Neural cell (in vitro differentiated cells): ENCODE results near the gene MAP2.

Source experiments
- EP300 ChIP-seq: fragments of 450-650 bp; conservative IDR thresholded peaks from 2 replicates; pipeline ENCODE4 v1.6.1; 2014; ENCODE audit warnings: antibody characterized with exemption, mild to moderate bottlenecking, moderate library complexity; ENCODE audit not compliant: poor library complexity, severe bottlenecking
- EZH2 ChIP-seq: fragments of 200-600, 300-800 bp; shearing (Covaris generic), sonication (generic); IDR thresholded peaks from 2 replicates; pipeline ENCODE4 v1.6.1; 2014; ENCODE audit warnings: antibody characterized with exemption, low read length, borderline replicate concordance, mild to moderate bottlenecking; ENCODE audit not compliant: insufficient read depth, poor library complexity, severe bottlenecking
- MXI1 ChIP-seq: fragments of 450-650 bp; conservative IDR thresholded peaks from 2 replicates; pipeline ENCODE4 v1.6.1; 2014; ENCODE audit warnings: antibody characterized with exemption, mild to moderate bottlenecking; ENCODE audit not compliant: poor library complexity, severe bottlenecking
- POLR2AphosphoS5 ChIP-seq: IDR thresholded peaks from 2 replicates; pipeline ENCODE4 v1.6.1; 2012
- RAD21 ChIP-seq: fragments of 450-650 bp; conservative IDR thresholded peaks from 2 replicates; pipeline ENCODE4 v1.6.1; 2014; ENCODE audit warnings: antibody characterized with exemption, mild to moderate bottlenecking, moderate library complexity
- SMC3 ChIP-seq: fragments of 450-650 bp; conservative IDR thresholded peaks from 2 replicates; pipeline ENCODE4 v1.6.1; 2014; ENCODE audit warnings: antibody characterized with exemption, mild to moderate bottlenecking, moderate library complexity; ENCODE audit not compliant: poor library complexity
- TF ChIP-seq, protein P1 (sequence below): fragments of 450-650 bp; IDR thresholded peaks from 2 replicates; pipeline ENCODE4 v1.5.1; 2014; ENCODE audit warnings: antibody characterized with exemption, mild to moderate bottlenecking, moderate library complexity; ENCODE audit not compliant: poor library complexity, severe bottlenecking
- TF ChIP-seq, protein P2 (sequence below): IDR thresholded peaks from 2 replicates; pipeline ENCODE4 v1.6.1; 2012; ENCODE audit warnings: borderline replicate concordance

DNA sequence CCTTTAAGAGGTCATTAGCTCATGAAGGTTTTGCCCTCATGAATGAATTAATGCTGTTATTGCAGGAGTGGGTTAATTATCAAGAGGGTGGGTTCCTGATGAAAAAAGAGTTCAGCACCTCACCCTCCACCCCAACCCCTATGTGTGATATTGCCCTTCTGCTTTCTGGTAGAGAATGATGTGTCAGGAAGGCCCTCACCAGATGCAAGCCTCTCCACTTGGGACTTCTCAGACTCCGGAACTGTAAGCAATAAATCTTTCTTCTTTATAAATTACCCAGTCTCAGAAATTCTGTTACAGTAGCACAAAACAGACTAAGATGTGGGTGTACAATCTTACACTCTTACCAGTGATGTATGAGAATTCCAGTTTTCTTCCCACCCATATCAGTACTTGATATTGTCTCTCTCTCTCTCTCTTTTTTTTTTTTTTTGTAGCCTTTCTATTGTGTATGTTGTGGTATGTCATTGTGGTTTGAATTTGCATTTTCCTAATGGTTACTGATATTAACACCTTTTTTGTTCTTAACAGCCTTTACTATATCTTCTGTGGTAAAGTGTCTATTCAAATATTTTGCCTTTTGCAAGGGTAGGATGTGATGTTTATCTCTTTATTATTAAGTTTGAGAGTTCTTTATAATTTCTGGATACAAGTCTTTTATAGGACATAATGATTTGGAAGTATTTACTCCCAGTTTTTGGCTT lies 10.4 kb upstream of the MAP2 start:
- TF ChIP-seq RAD21 (no peak), EP300 (no peak), POLR2AphosphoS5 (no peak), MXI1 (no peak), EZH2 (no peak), SMC3 (no peak)
- TF ChIP-seq, protein P1, sequence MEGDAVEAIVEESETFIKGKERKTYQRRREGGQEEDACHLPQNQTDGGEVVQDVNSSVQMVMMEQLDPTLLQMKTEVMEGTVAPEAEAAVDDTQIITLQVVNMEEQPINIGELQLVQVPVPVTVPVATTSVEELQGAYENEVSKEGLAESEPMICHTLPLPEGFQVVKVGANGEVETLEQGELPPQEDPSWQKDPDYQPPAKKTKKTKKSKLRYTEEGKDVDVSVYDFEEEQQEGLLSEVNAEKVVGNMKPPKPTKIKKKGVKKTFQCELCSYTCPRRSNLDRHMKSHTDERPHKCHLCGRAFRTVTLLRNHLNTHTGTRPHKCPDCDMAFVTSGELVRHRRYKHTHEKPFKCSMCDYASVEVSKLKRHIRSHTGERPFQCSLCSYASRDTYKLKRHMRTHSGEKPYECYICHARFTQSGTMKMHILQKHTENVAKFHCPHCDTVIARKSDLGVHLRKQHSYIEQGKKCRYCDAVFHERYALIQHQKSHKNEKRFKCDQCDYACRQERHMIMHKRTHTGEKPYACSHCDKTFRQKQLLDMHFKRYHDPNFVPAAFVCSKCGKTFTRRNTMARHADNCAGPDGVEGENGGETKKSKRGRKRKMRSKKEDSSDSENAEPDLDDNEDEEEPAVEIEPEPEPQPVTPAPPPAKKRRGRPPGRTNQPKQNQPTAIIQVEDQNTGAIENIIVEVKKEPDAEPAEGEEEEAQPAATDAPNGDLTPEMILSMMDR = no peak
- TF ChIP-seq, protein P2, sequence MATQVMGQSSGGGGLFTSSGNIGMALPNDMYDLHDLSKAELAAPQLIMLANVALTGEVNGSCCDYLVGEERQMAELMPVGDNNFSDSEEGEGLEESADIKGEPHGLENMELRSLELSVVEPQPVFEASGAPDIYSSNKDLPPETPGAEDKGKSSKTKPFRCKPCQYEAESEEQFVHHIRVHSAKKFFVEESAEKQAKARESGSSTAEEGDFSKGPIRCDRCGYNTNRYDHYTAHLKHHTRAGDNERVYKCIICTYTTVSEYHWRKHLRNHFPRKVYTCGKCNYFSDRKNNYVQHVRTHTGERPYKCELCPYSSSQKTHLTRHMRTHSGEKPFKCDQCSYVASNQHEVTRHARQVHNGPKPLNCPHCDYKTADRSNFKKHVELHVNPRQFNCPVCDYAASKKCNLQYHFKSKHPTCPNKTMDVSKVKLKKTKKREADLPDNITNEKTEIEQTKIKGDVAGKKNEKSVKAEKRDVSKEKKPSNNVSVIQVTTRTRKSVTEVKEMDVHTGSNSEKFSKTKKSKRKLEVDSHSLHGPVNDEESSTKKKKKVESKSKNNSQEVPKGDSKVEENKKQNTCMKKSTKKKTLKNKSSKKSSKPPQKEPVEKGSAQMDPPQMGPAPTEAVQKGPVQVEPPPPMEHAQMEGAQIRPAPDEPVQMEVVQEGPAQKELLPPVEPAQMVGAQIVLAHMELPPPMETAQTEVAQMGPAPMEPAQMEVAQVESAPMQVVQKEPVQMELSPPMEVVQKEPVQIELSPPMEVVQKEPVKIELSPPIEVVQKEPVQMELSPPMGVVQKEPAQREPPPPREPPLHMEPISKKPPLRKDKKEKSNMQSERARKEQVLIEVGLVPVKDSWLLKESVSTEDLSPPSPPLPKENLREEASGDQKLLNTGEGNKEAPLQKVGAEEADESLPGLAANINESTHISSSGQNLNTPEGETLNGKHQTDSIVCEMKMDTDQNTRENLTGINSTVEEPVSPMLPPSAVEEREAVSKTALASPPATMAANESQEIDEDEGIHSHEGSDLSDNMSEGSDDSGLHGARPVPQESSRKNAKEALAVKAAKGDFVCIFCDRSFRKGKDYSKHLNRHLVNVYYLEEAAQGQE = no peak
